ENCODE measurements around the gene ZNF592. TPM values are rescaled to one million over a fixed set of nuclear protein-coding genes. Genes with fewer than 3 reads are reported as not detected.
"Not testable (repeated sequence)": the region's sequence is repeated elsewhere in the genome, so short reads cannot be mapped to it uniquely, and the experiment has no call there.

ZNF592 gene
- total RNA-seq, 1 donor from 2014 or later, result 29.9 TPM

DNA sequence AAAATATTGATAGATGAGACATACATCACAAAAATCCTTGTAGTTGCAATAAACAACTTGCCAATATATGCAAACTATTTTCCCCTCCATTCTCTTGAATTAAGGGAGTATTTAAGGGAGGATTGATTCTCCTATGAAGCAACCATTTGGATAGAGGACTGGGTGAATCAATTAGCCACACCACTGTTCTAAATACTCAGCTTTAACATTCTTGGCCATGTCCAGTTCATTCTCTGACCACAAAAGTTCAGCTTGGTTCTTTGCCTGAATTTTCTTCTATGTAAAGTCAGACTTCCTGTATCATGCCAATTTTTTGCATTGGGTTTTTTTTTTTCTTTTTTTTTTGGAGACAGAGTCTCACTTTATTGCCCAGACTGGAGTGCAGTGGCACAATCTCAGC is 16.6 kb upstream of the ZNF592 start:
- H3K9me3 Mint-ChIP-seq, result no peaks in the 10 kb centered on the region
- peaks cover 39% of the 10 kb centered on the region for H3K4me1 Mint-ChIP-seq (ENCODE audit: low read depth)
- H3K4me3 Mint-ChIP-seq, result no peak overlapping the region
- intact Hi-C loops (cut with micrococcal nuclease), result no loop called here
- no peaks in the 10 kb centered on the region for H3K36me3 Mint-ChIP-seq (ENCODE audit: low read depth)
- DNase-seq (ENCODE audit: low spot score), result no peak
- H3K27me3 Mint-ChIP-seq (ENCODE audit: insufficient read depth), result no peaks in the 10 kb centered on the region
- H3K27ac Mint-ChIP-seq, result peak overlapping the region; percentile 37

DNA sequence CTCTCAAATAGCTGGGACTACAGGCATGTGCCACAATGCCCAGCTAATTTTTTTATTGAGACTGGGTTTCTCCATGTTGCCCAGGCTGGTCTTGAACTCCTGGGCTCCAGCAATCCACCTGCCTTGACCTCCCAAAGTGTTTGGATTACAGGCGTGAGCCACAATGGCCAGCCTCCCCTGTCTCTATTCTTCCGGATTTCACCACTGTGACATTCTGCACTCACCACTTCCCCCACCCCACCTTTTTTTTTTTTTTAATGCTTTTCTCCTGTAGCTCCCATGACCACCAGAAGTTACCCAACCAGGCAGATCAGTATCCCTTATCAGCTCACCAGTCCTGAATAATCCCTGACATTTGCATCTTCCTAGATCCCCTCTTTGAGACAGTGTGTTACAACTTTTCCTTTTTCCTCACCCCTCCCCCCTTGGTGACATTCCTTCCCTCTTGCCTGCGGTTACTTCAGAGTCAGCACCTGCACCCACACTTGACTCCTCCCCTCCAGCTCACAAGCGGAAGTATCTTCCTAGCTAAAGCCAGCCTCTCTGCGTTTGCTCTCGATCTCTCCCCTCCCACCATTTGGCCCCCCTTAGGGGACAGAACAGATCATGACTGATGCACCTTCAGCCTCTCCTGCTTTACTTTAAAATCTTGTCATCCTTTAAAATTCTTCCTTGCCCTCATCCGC is 13.5 kb upstream of the ZNF592 start:
- no peaks in the 10 kb centered on the region for H3K9me3 Mint-ChIP-seq
- peaks cover 48% of the 10 kb centered on the region for H3K4me1 Mint-ChIP-seq (ENCODE audit: low read depth)
- H3K36me3 Mint-ChIP-seq (ENCODE audit: low read depth), result no peaks in the 10 kb centered on the region
- DNase-seq (ENCODE audit: low spot score), result peak; percentile 67
- H3K27ac Mint-ChIP-seq, result peak overlapping the region; percentile 93
- peak overlapping the region; percentile 74 for H3K4me3 Mint-ChIP-seq
- H3K27me3 Mint-ChIP-seq (ENCODE audit: insufficient read depth), result no peaks in the 10 kb centered on the region
- intact Hi-C loops (cut with micrococcal nuclease), result loop anchor here (1.0 kb wide), 2 partner anchors 19 to 66 kb away; partner anchors contain the start of gene SEC11A

DNA sequence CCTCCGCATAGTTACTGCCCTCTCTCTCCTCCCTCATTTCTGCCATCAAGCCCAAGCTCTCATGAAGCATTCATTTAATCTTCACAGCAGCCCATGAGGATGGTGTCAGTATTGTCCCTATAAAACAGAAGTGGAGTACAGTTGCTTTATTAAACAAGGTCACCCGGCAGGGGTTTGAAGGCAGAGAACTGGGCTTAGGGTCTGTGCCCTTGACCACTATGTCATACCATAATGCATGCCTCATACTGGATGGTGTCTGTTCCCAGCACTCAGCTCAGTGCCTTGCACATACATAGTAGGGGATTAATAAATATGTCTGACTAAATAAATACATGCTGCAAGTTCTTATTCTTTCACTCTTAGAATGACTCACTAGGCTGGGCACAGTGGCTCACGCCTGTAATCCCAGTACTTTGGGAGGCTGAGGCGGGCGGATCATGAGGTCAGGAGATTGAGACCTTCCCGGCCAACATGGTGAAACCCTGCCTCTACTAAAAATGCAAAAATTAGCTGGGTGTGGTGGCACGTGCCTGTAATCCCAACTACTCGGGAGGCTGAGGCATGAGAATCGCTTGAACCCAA is 12.8 kb upstream of the ZNF592 start:
- H3K36me3 Mint-ChIP-seq (ENCODE audit: low read depth); H3K27me3 Mint-ChIP-seq (ENCODE audit: insufficient read depth); H3K9me3 Mint-ChIP-seq: not testable (repeated sequence)
- Mint-ChIP-seq H3K27ac (peak overlapping the region; percentile 93), H3K4me1 (ENCODE audit: low read depth) (peaks cover 48% of the 10 kb centered on the region), H3K4me3 (peak overlapping the region; percentile 74)
- DNase-seq (ENCODE audit: low spot score), result peak; percentile 37
- intact Hi-C loops (cut with micrococcal nuclease), result loop anchor here (1.0 kb wide), 6 partner anchors 12 to 81 kb away; partner anchors contain the start of genes NMB, SEC11A and WDR73

DNA sequence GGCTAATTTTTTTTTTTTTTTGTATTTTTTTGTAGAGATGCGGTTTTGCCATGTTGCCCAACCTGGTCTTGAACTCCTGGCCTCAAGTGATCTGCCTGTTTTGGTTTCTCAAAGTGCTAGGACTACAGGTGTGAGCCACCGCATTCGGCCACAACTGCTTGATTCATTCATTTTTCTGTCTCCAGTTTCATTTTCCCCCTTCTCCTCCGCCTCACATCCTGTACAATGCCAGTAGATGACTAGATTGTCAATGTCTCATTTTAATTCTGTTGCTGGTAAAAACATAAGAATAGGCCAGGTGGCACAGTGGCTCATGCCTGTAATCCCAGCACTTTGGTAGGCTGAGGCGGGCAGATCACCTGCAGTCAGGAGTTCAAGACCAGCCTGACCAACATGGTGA is 12.0 kb upstream of the ZNF592 start:
- no peaks in the 10 kb centered on the region for H3K9me3 Mint-ChIP-seq
- H3K27ac Mint-ChIP-seq, result peak overlapping the region; percentile 84
- no peaks in the 10 kb centered on the region for H3K36me3 Mint-ChIP-seq (ENCODE audit: low read depth)
- peak; percentile 72 for DNase-seq (ENCODE audit: low spot score)
- H3K27me3 Mint-ChIP-seq (ENCODE audit: insufficient read depth), result no peaks in the 10 kb centered on the region
- intact Hi-C loops (cut with micrococcal nuclease), result loop anchor here (1.0 kb wide), 4 partner anchors 11 to 82 kb away; partner anchors contain the start of genes NMB and WDR73
- peaks cover 42% of the 10 kb centered on the region for H3K4me1 Mint-ChIP-seq (ENCODE audit: low read depth)
- H3K4me3 Mint-ChIP-seq, result peak overlapping the region; percentile 11

DNA sequence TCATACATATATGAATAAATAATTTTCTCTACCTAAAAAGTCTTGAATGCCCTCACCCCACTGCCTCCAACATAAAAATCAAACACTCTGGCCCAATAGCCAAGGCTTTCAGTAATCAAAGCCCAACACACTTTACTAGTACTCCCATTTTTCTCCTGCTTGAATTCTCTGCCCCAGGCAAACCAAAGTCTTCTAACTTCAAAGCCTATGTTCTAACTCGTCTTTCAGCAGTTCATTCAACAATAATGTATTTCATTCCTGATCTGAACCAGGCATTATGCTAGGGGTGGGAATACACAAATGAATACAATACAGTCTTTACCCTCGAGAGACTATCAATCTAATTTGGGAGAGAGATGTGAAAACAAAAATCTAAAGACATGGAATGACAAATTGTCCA is 11.4 kb upstream of the ZNF592 start:
- Mint-ChIP-seq H3K36me3 (ENCODE audit: low read depth) (no peaks in the 10 kb centered on the region), H3K4me3 (no peak overlapping the region), H3K27ac (peak overlapping the region; percentile 25), H3K9me3 (no peaks in the 10 kb centered on the region), H3K27me3 (ENCODE audit: insufficient read depth) (no peaks in the 10 kb centered on the region), H3K4me1 (ENCODE audit: low read depth) (peaks cover 42% of the 10 kb centered on the region)
- intact Hi-C loops (cut with micrococcal nuclease), result no loop called here
- no peak for DNase-seq (ENCODE audit: low spot score)

DNA sequence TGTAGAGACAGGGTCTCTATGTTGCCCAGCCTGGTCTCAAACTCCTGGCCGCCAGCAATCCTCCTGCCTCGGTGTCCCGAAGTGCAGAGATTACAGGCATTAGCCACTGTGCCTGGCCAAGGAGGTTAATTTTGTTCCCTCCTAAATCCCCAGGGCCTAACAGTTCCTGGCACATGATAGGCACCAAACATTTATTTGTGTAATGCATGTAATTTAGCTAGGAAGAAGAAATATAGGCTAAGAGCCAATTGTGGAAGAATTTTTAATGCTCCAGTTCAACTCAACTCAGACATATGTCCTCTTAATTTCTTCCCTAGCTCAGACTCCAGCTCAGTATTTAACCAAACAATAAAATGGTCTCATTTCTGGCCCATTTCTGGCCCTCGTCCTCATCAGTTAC is 7.7 kb upstream of the ZNF592 start:
- Mint-ChIP-seq H3K4me1 (ENCODE audit: low read depth) (peaks cover 23% of the 10 kb centered on the region), H3K27ac (no peak overlapping the region), H3K4me3 (no peak overlapping the region), H3K27me3 (ENCODE audit: insufficient read depth) (no peaks in the 10 kb centered on the region), H3K9me3 (no peaks in the 10 kb centered on the region), H3K36me3 (ENCODE audit: low read depth) (peaks cover 3% of the 10 kb centered on the region)
- DNase-seq (ENCODE audit: low spot score), result no peak
- intact Hi-C loops (cut with micrococcal nuclease), result loop anchor here (10.0 kb wide), 1 partner anchor 244 kb away; the partner anchor contains the start of gene PDE8A

DNA sequence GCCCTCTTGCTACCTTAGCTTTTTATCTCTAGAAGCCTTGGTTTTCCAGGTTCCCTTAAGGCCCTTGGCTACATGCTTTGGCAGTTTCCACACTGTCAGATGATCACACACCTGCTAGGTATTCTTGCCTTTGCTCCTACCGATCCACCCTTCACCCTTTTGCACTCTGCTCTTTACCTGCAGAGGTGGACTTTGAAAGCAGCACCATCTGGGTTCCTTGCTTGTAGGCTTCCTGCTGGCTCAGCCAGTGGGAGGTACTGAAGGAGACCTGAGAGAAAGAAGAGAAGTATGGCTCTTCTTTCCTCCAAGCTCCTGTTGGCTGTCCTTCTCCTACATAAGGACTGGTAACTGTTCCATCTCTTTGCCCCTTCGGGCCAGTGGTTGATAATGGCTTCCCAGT is 7.3 kb upstream of the ZNF592 start:
- H3K27me3 Mint-ChIP-seq (ENCODE audit: insufficient read depth), result no peaks in the 10 kb centered on the region
- intact Hi-C loops (cut with micrococcal nuclease), result loop anchor here (10.0 kb wide), 1 partner anchor 244 kb away; the partner anchor contains the start of gene PDE8A
- peaks cover 3% of the 10 kb centered on the region for H3K36me3 Mint-ChIP-seq (ENCODE audit: low read depth)
- H3K4me1 Mint-ChIP-seq (ENCODE audit: low read depth), result peaks cover 22% of the 10 kb centered on the region
- H3K4me3 Mint-ChIP-seq, result no peak overlapping the region
- no peak overlapping the region for H3K27ac Mint-ChIP-seq
- no peaks in the 10 kb centered on the region for H3K9me3 Mint-ChIP-seq
- no peak for DNase-seq (ENCODE audit: low spot score)

DNA sequence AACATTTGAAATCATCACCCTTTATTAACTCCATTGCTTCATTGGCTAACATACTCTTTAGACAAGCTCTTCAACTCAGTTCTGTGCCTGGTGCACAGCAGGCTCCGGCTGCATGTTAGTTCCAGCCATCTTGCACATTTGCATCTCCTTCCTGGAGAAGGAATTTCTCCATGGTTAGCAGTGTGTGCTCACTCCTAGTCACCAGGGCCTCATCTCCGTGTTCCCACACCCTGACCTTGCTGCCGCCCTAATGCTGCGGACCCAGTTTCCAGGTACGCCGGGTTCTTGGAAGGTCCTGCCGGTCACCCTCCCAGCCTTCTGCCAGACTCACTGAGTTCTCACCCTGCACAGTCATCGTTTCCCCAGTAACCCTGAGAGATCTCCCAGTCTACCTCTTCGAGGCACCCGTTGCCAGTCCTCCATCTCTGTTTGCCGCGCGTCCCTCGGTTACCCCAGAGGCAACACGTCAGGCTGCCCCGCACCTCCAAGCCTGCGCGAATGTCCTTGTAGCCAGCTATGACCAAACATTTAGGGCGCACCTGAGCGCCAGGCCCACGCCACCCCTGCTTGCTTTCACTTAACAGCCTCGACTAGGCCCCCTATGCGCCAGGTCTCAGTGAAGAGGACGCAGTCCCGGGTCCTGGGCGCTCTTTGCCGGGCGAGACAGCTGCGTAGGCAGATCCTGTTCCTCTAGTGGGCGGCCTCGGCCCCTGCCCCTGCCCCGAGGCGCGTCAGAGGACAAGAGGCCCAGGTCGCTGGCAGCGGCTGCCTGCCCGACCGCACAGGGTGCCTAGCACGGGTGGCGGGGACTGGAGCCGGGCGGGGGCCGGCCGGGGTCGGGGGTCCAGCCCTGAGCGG is 747 bp upstream of the ZNF592 start:
- Mint-ChIP-seq H3K27me3 (ENCODE audit: insufficient read depth) (no peaks in the 10 kb centered on the region), H3K4me3 (peak overlapping the region; percentile 91), H3K9me3 (no peaks in the 10 kb centered on the region), H3K27ac (peak overlapping the region; percentile 95), H3K4me1 (ENCODE audit: low read depth) (peaks cover 51% of the 10 kb centered on the region), H3K36me3 (ENCODE audit: low read depth) (peaks cover 20% of the 10 kb centered on the region)
- DNase-seq (ENCODE audit: low spot score), result peak; percentile 66
- intact Hi-C loops (cut with micrococcal nuclease), result loop anchor here (1.0 to 10.0 kb wide), 3 partner anchors 11 to 237 kb away; partner anchors contain the start of genes PDE8A and WDR73

DNA sequence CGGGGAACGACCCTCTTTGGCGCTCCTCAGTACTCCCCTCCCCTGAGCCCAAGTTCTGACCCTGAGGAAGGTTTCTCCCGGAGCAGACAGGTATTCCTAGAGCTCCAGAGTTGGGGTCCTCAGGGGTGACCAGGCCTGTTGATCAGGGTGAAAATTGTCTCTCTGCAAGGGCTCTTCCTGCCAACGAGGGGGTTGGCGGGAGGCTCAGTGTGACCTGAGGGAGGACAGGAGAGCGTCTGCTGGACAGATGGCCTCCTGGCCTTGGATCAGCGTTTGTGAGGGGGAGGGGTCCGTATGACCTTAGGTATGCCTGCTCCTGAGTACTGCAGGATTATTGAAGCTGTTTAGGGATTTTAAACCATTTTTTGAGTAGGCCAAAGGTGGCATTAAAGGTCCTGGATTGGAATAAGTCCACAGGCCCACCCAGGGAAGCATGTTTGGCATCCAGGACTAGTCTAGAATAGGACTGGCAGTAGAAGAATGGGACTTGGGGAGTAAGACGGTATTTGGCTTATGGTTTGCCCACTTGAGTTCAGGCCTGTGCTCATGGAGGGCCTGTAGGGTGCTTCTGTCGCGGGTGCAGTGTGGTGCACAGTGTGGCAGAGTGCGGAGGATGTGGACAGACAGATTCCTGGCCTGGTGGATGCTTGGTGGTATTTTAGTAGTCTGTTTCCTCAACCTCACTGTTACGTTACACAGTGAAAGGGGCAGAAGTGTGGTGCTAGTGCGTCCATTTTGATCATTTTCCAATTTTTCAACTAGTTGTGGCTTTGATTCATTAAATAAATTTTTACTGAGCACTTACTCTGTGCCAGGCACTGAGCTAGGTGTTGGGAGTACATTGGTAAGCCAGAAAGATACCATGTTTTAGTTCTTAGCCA is 959 bp downstream of the ZNF592 start:
- H3K27ac Mint-ChIP-seq, result peak overlapping the region; percentile 93
- peaks cover 56% of the 10 kb centered on the region for H3K4me1 Mint-ChIP-seq (ENCODE audit: low read depth)
- peak overlapping the region; percentile 86 for H3K4me3 Mint-ChIP-seq
- no peaks in the 10 kb centered on the region for H3K9me3 Mint-ChIP-seq
- peak; percentile 43 for DNase-seq (ENCODE audit: low spot score)
- H3K36me3 Mint-ChIP-seq (ENCODE audit: low read depth), result peaks cover 26% of the 10 kb centered on the region
- intact Hi-C loops (cut with micrococcal nuclease), result loop anchor here (1.0 to 10.0 kb wide), 4 partner anchors 11 to 235 kb away; partner anchors contain the start of genes PDE8A and SEC11A
- H3K27me3 Mint-ChIP-seq (ENCODE audit: insufficient read depth), result no peaks in the 10 kb centered on the region

DNA sequence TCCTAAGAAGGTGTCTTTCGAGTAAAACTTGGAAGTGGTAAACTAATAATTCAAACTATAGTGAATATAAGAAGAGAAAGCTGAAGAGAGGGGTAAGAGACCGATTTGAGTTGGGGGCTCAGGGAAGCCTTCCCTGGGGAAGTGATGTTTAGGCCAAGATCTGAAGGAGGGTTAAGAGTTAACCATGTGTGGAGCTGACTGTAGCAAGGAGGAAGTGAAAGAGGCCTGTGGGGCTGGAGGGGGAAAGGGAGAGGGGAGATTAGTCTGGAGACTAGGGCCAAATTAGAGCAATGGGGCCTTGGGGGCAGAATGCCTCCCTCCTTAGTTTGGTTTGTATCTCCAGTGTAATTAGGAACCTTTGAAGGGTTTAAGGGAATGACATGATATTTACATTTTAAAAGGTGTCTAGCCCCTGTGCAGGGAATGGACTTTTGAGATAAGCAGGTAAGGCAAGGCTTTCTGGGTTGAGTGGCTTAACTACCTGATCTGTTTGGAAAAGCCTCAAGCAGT is 2.2 kb downstream of the ZNF592 start:
- peak overlapping the region; percentile 32 for H3K27ac Mint-ChIP-seq
- H3K4me3 Mint-ChIP-seq, result peak overlapping the region; percentile 86
- H3K36me3 Mint-ChIP-seq (ENCODE audit: low read depth), result peaks cover 26% of the 10 kb centered on the region
- peaks cover 55% of the 10 kb centered on the region for H3K4me1 Mint-ChIP-seq (ENCODE audit: low read depth)
- no peaks in the 10 kb centered on the region for H3K27me3 Mint-ChIP-seq (ENCODE audit: insufficient read depth)
- no peak for DNase-seq (ENCODE audit: low spot score)
- no peaks in the 10 kb centered on the region for H3K9me3 Mint-ChIP-seq
- intact Hi-C loops (cut with micrococcal nuclease), result no loop called here

DNA sequence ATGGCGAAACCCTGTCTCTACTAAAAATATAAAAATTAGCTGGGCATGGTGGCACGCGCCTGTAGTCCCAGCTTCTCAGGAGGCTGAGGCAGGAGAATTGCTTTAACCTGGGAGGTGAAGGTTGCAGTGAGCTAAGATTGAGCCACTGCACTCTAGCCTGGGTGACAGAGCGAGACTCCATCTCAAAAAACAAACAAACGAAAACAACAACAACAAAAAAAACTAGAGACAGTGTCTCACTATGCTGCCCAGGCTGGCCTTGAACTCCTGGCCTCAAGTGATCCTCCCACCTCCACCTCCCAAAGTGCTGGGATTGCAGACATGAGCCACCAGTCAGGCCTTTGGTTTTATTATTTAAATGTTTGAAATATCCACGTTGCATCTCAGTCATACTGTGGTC is 3.3 kb downstream of the ZNF592 start:
- H3K27me3 Mint-ChIP-seq (ENCODE audit: insufficient read depth); H3K9me3 Mint-ChIP-seq; H3K4me3 Mint-ChIP-seq; DNase-seq (ENCODE audit: low spot score); H3K27ac Mint-ChIP-seq; intact Hi-C loops (cut with micrococcal nuclease): not testable (repeated sequence)
- peaks cover 56% of the 10 kb centered on the region for H3K4me1 Mint-ChIP-seq (ENCODE audit: low read depth)
- H3K36me3 Mint-ChIP-seq (ENCODE audit: low read depth), result peaks cover 24% of the 10 kb centered on the region

DNA sequence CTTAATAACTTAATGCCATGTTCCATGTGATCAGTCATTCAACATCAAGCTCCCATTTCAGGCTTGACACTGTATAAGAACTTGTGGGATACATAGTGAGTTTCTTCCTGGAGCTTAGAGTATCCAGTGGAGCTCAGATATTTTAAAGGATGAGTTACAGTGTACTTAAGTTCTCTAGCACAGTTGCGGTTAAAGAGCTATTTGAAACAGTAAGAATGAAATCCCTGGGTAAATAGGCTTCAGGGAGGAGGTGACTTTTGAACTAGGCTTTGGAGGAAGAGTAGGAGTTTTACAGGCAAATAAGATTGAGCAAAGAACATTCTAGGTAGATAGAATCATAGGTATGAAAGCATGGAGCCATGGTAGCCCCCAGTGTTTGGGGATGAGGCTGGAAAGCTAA is 3.8 kb downstream of the ZNF592 start:
- Mint-ChIP-seq H3K27ac (peak overlapping the region; percentile 2), H3K4me1 (ENCODE audit: low read depth) (peaks cover 53% of the 10 kb centered on the region), H3K36me3 (ENCODE audit: low read depth) (peaks cover 26% of the 10 kb centered on the region), H3K9me3 (no peaks in the 10 kb centered on the region), H3K4me3 (no peak overlapping the region), H3K27me3 (ENCODE audit: insufficient read depth) (no peaks in the 10 kb centered on the region)
- intact Hi-C loops (cut with micrococcal nuclease), result no loop called here
- DNase-seq (ENCODE audit: low spot score), result no peak
